ENCODE measurements around the gene EPHA3. TPM values are rescaled to one million over a fixed set of nuclear protein-coding genes. Genes with fewer than 3 reads are reported as not detected.

EPHA3 gene
- total RNA-seq, 3 donors from 2014 or later (not counting 1 experiment from before 2014, with no cell fraction given) = not detected

GRCh38 chr3:89180334-89180733, 72.9 kb downstream of the EPHA3 start:
- no peak overlapping the region for H3K4me3 ChIP-seq (ENCODE audit: low read length)
- ATAC-seq = no peak
- no peaks in the 10 kb centered on the region for H3K27me3 ChIP-seq (ENCODE audit: control insufficient read depth, insufficient read depth, low read length)
- WGBS (ENCODE audit: insufficient coverage) = 60% methylated on average over 1 of the region's 2 CpGs
- no peaks in the 10 kb centered on the region for H3K27me3 Mint-ChIP-seq (ENCODE audit: low read depth in 2 of 2)
- DNase-seq = no peak
- H3K27ac ChIP-seq (ENCODE audit: low read length) = no peak overlapping the region
- TF ChIP-seq CTCF (IDR thresholded peaks at IDR 0.05) = no peak
- intact Hi-C loops (cut with micrococcal nuclease) = no loop called here
- peaks cover 4 to 7% of the 10 kb centered on the region in 2 donors for H3K9me3 Mint-ChIP-seq
- H3K4me3 Mint-ChIP-seq = no peak overlapping the region
- H3K36me3 ChIP-seq (ENCODE audit: control insufficient read depth, insufficient read depth, low read length) = no peaks in the 10 kb centered on the region
- no peaks in the 10 kb centered on the region for H3K4me1 Mint-ChIP-seq
- H3K36me3 Mint-ChIP-seq = no peaks in the 10 kb centered on the region
- no peaks in the 10 kb centered on the region for H3K9me3 ChIP-seq (ENCODE audit: control insufficient read depth, insufficient read depth, low read length)
- H3K4me1 ChIP-seq (ENCODE audit: control insufficient read depth, insufficient read depth, low read length) = no peaks in the 10 kb centered on the region
- no peak overlapping the region for H3K27ac Mint-ChIP-seq

GRCh38 chr3:89182056-89182455, 74.6 kb downstream of the EPHA3 start:
- Mint-ChIP-seq H3K27ac (no peak overlapping the region), H3K36me3 (no peaks in the 10 kb centered on the region), H3K27me3 (ENCODE audit: low read depth in 2 of 2) (no peaks in the 10 kb centered on the region), H3K4me3 (no peak overlapping the region), H3K9me3 (peaks cover 6 to 13% of the 10 kb centered on the region in 2 donors), H3K4me1 (no peaks in the 10 kb centered on the region)
- Histone ChIP-seq H3K9me3 (ENCODE audit: control insufficient read depth, insufficient read depth, low read length) (no peaks in the 10 kb centered on the region), H3K36me3 (ENCODE audit: control insufficient read depth, insufficient read depth, low read length) (no peaks in the 10 kb centered on the region), H3K27ac (ENCODE audit: low read length) (no peak overlapping the region), H3K27me3 (ENCODE audit: control insufficient read depth, insufficient read depth, low read length) (no peaks in the 10 kb centered on the region), H3K4me3 (ENCODE audit: low read length) (no peak overlapping the region), H3K4me1 (ENCODE audit: control insufficient read depth, insufficient read depth, low read length) (no peaks in the 10 kb centered on the region)
- intact Hi-C loops (cut with micrococcal nuclease) = no loop called here
- WGBS (ENCODE audit: insufficient coverage) = 91% methylated on average over 1 of the region's 1 CpG
- no peak for TF ChIP-seq CTCF (IDR thresholded peaks at IDR 0.05)
- ATAC-seq (no peak), DNase-seq (no peak)

- Mint-ChIP-seq H3K27ac (no peak overlapping the region), H3K27me3 (ENCODE audit: low read depth in 2 of 2) (no peaks in the 10 kb centered on the region)
- intact Hi-C loops (cut with micrococcal nuclease) = no loop called here
Measured at GRCh38 chr3:89184151-89184995, 77.0 kb downstream of the EPHA3 start.

More at GRCh38 chr3:89184151-89184995, 77.0 kb downstream of the EPHA3 start:
- WGBS (ENCODE audit: insufficient coverage) = 50% methylated on average over 1 of the region's 4 CpGs
- Histone ChIP-seq H3K27ac (ENCODE audit: low read length) (no peak overlapping the region), H3K27me3 (ENCODE audit: control insufficient read depth, insufficient read depth, low read length) (no peaks in the 10 kb centered on the region), H3K4me3 (ENCODE audit: low read length) (no peak overlapping the region), H3K4me1 (ENCODE audit: control insufficient read depth, insufficient read depth, low read length) (no peaks in the 10 kb centered on the region), H3K36me3 (ENCODE audit: control insufficient read depth, insufficient read depth, low read length) (no peaks in the 10 kb centered on the region), H3K9me3 (ENCODE audit: control insufficient read depth, insufficient read depth, low read length) (no peaks in the 10 kb centered on the region)
- Mint-ChIP-seq H3K4me3 (no peak overlapping the region), H3K9me3 (peaks cover 15 to 19% of the 10 kb centered on the region in 2 donors), H3K36me3 (no peaks in the 10 kb centered on the region), H3K4me1 (no peaks in the 10 kb centered on the region)
- DNase-seq (no peak), ATAC-seq (no peak)
- TF ChIP-seq CTCF (IDR thresholded peaks at IDR 0.05) = no peak
